HCT116 (cell line): ENCODE results near the gene CD27. TPM values are rescaled to one million over a fixed set of nuclear protein-coding genes. Genes with fewer than 3 reads are reported as not detected.
"Not testable (repeated sequence)": the region's sequence is repeated elsewhere in the genome, so short reads cannot be mapped to it uniquely, and the experiment has no call there.

Experiments
- ATAC-seq: fragments of 200-7000 bp; cut with Tn5 transposase; 2 replicates; pipeline ENCODE4 v1.9.1; 2020; ENCODE audit warnings: mild to moderate bottlenecking, moderate library complexity
- BruUV-seq: library from RNA; stranded (reverse); fragments of 400-500 nt; replicated peaks from 2 replicates; lab custom pipeline; 2021; lab: Mats Ljungman, UMichigan
- CTCF ChIA-PET: fragments of 300-600 bp; sonication (Branson Sonifier 250); formaldehyde crosslinking; loops from one replicate; lab custom pipeline; 2021; ENCODE audit warnings: antibody characterized with exemption; lab: Charles Lee
- POLR2A ChIA-PET: fragments of 300-600, 350-600 bp; sonication (Branson Sonifier 250); formaldehyde crosslinking; loops from one replicate; lab custom pipeline; 2021; ENCODE audit warnings: antibody characterized with exemption; lab: Charles Lee
- RAD21 ChIA-PET, 2 experiments: fragments of 300-600 bp; sonication (Branson Sonifier 250); formaldehyde crosslinking; loops; one replicate each; lab custom pipeline; 2023; ENCODE audit warnings: low total read pairs in 2 of 2; ENCODE audit not compliant: uncharacterized antibody in 2 of 2, unreplicated experiment in 2 of 2, low non-redundant PET in 1 of 2; lab: Charles Lee
- DNase-seq: peaks from one replicate; pipeline ENCODE4 v3.0.0-alpha.2; 2010; ENCODE audit warnings: low read depth, low spot score
- H2AFZ ChIP-seq: fragments of 200-600 bp; shearing (Covaris generic), sonication (generic); 2 replicates; pipeline ENCODE4 v1.6.1; 2017; ENCODE audit warnings: low read depth, mixed run types, mixed read lengths, antibody characterized with exemption, low read length; ENCODE audit not compliant: poor library complexity, severe bottlenecking
- H3K27ac ChIP-seq: 2 replicates; pipeline ENCODE4 v1.5.1; 2012; ENCODE audit warnings: low read depth, low read length
- H3K27me3 ChIP-seq: fragments of 200-600 bp; sonication (generic); 2 replicates; pipeline ENCODE4 v1.6.1; 2016; ENCODE audit warnings: mixed run types, low read length, mixed read lengths; ENCODE audit not compliant: insufficient read depth
- H3K36me3 ChIP-seq, 2 experiments: fragments of 200-500 bp in 1 of 2; fragments of 200-600 bp in 1 of 2; sonication (Bioruptor generic) in 1 of 2; sonication (generic) in 1 of 2; 2 replicates each; pipeline versions ENCODE4 v1.5.1 to v1.6.1; 2014 to 2016; ENCODE audit warnings: low read length in 2 of 2, inconsistent platforms in 1 of 2, mixed read lengths in 1 of 2, mixed run types in 1 of 2; ENCODE audit not compliant: insufficient read depth in 2 of 2, control insufficient read depth in 1 of 2
- H3K4me1 ChIP-seq, 2 experiments: fragments of 200-600 bp in 1 of 2; sonication (generic) in 1 of 2; 2 replicates each; pipeline versions ENCODE4 v1.5.1 to v1.6.1; 2012 to 2017; ENCODE audit warnings: low read length in 2 of 2, inconsistent platforms in 1 of 2, mild to moderate bottlenecking in 1 of 2, mixed read lengths in 1 of 2, mixed run types in 1 of 2, moderate library complexity in 1 of 2; ENCODE audit not compliant: insufficient read depth in 2 of 2, control insufficient read depth in 1 of 2
- H3K4me2 ChIP-seq: fragments of 200-600 bp; sonication (generic); 2 replicates; pipeline ENCODE4 v1.6.1; 2017; ENCODE audit warnings: mixed run types, low read length, mixed read lengths
- H3K4me3 ChIP-seq, 2 experiments: fragments of 200-600 bp in 1 of 2; sonication (generic) in 1 of 2; replicated peaks in 1 of 2; 2 replicates each; pipeline ENCODE4 v1.5.1; 2011 to 2016; ENCODE audit warnings: low read length in 2 of 2, control low read depth in 1 of 2, low read depth in 1 of 2, mild to moderate bottlenecking in 1 of 2, mixed read lengths in 1 of 2, mixed run types in 1 of 2
- H3K79me2 ChIP-seq: fragments of 200-600 bp; sonication (generic); 2 replicates; pipeline ENCODE4 v1.6.1; 2017; ENCODE audit warnings: mild to moderate bottlenecking, mixed run types, low read length, moderate library complexity, mixed read lengths; ENCODE audit not compliant: insufficient read depth
- H3K9ac ChIP-seq: fragments of 200-600 bp; sonication (generic); 2 replicates; pipeline ENCODE4 v1.6.1; 2016; ENCODE audit warnings: low read length, mixed read lengths
- H3K9me2 ChIP-seq: fragments of 200-600 bp; sonication (generic), shearing (Covaris generic); 2 replicates; pipeline ENCODE4 v1.6.1; 2017; ENCODE audit warnings: mixed run types, mild to moderate bottlenecking, moderate library complexity; ENCODE audit not compliant: insufficient read depth
- H3K9me3 ChIP-seq, 2 experiments: fragments of 200-500 bp in 1 of 2; fragments of 200-600 bp in 1 of 2; sonication (Bioruptor generic) in 1 of 2; sonication (generic) in 1 of 2; 2 replicates each; pipeline ENCODE4 v1.6.1; 2014 to 2017; ENCODE audit warnings: low read length in 2 of 2, mixed read lengths in 2 of 2, inconsistent platforms in 1 of 2, low read depth in 1 of 2, mild to moderate bottlenecking in 1 of 2, mixed run types in 1 of 2, moderate library complexity in 1 of 2; ENCODE audit not compliant: control insufficient read depth in 1 of 2, insufficient read depth in 1 of 2
- H4K20me1 ChIP-seq: fragments of 200-600 bp; sonication (generic), shearing (Covaris generic); 2 replicates; pipeline ENCODE4 v1.6.1; 2017; ENCODE audit warnings: mixed run types, mild to moderate bottlenecking, moderate library complexity; ENCODE audit not compliant: insufficient read depth
- SRF ChIP-seq: IDR thresholded peaks from 2 replicates; pipeline ENCODE4 v1.6.1; 2012; ENCODE audit warnings: low read depth
- intact Hi-C: fragments of 100-400 bp; cut with micrococcal nuclease; formaldehyde crosslinking; loops from 2 replicates; pipeline ENCODE4 v1.10.0; 2022
- total RNA-seq: library from RNA; stranded (reverse); gene quantifications from one replicate; pipeline ENCODE4 v1.2.1, GENCODE V29; 2021; ENCODE audit not compliant: unreplicated experiment
- TF ChIP-seq, protein P1 (sequence below): IDR thresholded peaks from 2 replicates; pipeline ENCODE4 v1.6.1; 2012; ENCODE audit warnings: low read depth

The CD27 gene
- total RNA-seq, 1 experiment from 2014 or later = 0.25 TPM

DNA sequence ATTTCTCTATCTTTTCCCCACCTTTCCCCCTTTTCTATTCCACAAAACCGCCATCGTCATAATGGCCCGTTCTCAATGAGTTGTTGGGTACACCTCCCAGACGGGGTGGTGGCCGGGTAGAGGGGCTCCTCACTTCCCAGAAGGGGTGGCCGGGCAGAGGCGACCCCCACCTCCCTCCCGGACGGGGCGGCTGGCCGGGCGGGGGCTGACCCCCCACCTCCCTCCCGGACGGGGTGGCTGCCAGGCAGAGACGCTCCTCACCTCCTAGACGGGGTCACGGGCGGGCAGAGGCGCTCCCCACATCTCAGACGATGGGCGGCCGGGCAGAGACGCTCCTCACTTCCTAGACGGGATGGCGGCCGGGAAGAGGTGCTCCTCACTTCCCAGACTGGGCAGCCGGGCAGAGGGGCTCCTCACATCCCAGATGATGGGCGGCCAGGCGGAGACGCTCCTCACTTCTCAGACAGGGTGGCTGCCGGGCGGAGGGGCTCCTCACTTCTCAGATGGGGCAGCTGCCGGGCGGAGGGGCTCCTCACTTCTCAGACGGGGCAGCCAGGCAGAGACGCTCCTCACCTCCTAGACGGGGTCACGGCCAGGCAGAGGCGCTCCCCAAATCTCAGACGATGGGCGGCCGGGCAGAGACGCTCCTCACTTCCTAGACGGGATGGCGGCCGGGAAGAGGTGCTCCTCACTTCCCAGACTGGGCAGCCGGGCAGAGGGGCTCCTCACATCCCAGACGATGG is 30.6 kb downstream of the CD27 start:
- RAD21 ChIA-PET, H3K79me2 ChIP-seq: not testable (repeated sequence)

DNA sequence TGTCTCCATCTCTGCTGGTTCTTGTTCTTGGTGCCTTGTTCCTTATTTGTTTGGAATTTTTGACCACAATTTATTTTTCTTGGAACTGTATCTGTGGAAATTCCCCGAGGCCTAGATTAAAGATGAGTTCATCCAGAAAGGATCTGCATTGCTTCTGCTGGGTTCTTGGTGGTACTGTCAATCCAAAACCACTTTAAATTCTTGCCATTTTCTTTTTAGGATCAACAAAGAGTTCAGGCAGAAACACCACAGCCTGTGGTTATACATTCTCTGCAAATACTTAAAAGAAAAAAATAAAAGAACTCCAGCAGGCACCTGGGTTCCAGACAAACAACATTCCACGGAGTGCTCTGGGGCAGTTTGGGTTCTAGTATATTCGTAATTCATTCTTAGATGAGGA is 31.7 kb downstream of the CD27 start:
- H4K20me1 ChIP-seq = no peaks in the 10 kb centered on the region
- no peaks in the 10 kb centered on the region for H3K9me2 ChIP-seq
- H3K9ac ChIP-seq = no peak overlapping the region
- no peaks in the 10 kb centered on the region for H3K36me3 ChIP-seq
- ATAC-seq (no peak), DNase-seq (no peak)
- H3K9me3 ChIP-seq = no peaks in the 10 kb centered on the region
- BruUV-seq = no TSS peak
- ChIA-PET POLR2A (no interaction called here), CTCF (no interaction called here), RAD21 (no interaction called here)
- no peaks in the 10 kb centered on the region for H3K79me2 ChIP-seq
- TF ChIP-seq, protein P1, sequence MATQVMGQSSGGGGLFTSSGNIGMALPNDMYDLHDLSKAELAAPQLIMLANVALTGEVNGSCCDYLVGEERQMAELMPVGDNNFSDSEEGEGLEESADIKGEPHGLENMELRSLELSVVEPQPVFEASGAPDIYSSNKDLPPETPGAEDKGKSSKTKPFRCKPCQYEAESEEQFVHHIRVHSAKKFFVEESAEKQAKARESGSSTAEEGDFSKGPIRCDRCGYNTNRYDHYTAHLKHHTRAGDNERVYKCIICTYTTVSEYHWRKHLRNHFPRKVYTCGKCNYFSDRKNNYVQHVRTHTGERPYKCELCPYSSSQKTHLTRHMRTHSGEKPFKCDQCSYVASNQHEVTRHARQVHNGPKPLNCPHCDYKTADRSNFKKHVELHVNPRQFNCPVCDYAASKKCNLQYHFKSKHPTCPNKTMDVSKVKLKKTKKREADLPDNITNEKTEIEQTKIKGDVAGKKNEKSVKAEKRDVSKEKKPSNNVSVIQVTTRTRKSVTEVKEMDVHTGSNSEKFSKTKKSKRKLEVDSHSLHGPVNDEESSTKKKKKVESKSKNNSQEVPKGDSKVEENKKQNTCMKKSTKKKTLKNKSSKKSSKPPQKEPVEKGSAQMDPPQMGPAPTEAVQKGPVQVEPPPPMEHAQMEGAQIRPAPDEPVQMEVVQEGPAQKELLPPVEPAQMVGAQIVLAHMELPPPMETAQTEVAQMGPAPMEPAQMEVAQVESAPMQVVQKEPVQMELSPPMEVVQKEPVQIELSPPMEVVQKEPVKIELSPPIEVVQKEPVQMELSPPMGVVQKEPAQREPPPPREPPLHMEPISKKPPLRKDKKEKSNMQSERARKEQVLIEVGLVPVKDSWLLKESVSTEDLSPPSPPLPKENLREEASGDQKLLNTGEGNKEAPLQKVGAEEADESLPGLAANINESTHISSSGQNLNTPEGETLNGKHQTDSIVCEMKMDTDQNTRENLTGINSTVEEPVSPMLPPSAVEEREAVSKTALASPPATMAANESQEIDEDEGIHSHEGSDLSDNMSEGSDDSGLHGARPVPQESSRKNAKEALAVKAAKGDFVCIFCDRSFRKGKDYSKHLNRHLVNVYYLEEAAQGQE = no peak
- no peak for TF ChIP-seq SRF
- H3K4me3 ChIP-seq = no peak overlapping the region
- no peaks in the 10 kb centered on the region for H3K27me3 ChIP-seq
- intact Hi-C loops = no loop called here
- H3K4me1 ChIP-seq = peaks cover 0 to 7% of the 10 kb centered on the region in 2 experiments; a peak in 3 of 4 replicates
- no peak overlapping the region for H3K27ac ChIP-seq
- H3K4me2 ChIP-seq = no peak overlapping the region
- no peak overlapping the region for H2AFZ ChIP-seq

More for the DNA sequence above, 30.6 kb downstream of the CD27 start:
- ATAC-seq, H3K4me2 ChIP-seq, H3K27me3 ChIP-seq, BruUV-seq, H3K36me3 ChIP-seq, DNase-seq, H3K9me2 ChIP-seq, POLR2A ChIA-PET, H3K9me3 ChIP-seq, H4K20me1 ChIP-seq, H2AFZ ChIP-seq, H3K27ac ChIP-seq, CTCF ChIA-PET, H3K9ac ChIP-seq, intact Hi-C loops, H3K4me3 ChIP-seq: not testable (repeated sequence)
- H3K4me1 ChIP-seq = peaks cover 5 to 14% of the 10 kb centered on the region in 2 experiments

DNA sequence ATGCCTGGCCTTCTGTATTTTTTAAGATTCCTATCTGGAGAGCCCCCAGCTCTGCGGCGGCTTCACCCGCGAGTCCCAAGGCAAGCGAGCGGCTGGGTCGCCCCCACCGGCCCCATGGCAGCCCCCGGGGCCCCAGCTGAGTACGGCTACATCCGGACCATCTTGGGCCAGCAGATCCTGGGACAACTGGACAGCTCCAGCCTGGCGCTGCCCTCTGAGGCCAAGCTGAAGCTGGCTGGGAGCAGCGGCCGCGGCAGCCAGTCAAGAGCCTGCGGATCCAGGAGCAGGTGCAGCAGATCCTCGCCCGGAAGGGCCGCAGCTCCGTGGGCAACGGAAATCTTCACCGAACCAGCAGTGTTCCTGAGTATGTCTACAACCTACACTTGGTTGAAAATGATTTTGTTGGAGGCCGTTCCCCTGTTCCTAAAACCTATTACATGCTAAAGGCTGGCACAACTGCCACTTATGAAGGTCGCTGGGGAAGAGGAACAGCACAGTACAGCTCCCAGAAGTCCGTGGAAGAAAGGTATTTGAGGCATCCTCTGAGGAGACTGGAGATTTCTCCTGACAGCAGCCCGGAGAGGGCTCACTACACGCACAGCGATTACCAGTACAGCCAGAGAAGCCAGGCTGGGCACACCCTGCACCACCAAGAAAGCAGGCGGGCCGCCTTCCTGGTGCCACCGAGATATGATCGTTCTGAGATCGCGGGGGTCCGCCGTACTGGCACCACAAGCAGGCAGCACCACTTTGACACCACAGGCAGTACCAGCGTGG is 33.0 kb downstream of the CD27 start:
- H3K9me3 ChIP-seq, ATAC-seq, H3K4me2 ChIP-seq, H3K27me3 ChIP-seq, intact Hi-C loops, POLR2A ChIA-PET, H3K4me3 ChIP-seq, RAD21 ChIA-PET, H4K20me1 ChIP-seq, H3K36me3 ChIP-seq, H3K9me2 ChIP-seq, H3K27ac ChIP-seq, H3K4me1 ChIP-seq, H3K79me2 ChIP-seq, DNase-seq, CTCF ChIA-PET, BruUV-seq, H2AFZ ChIP-seq, H3K9ac ChIP-seq: not testable (repeated sequence)
